Rectal smooth muscle tissue (tissue), 1 donor: ENCODE measurements around the gene SLC6A9.

Experiments used
- H3K27ac ChIP-seq: one replicate; pipeline ENCODE4 v1.7.0; 2013; ENCODE audit warnings: low read depth, low read length, inconsistent platforms
- H3K27me3 ChIP-seq: one replicate; pipeline ENCODE4 v1.7.0; 2013; ENCODE audit warnings: low read length; ENCODE audit not compliant: control insufficient read depth, insufficient read depth
- H3K36me3 ChIP-seq: one replicate; pipeline ENCODE4 v1.7.0; 2013; ENCODE audit warnings: low read length; ENCODE audit not compliant: control insufficient read depth, insufficient read depth
- H3K4me1 ChIP-seq: one replicate; pipeline ENCODE4 v1.7.0; 2013; ENCODE audit warnings: low read length; ENCODE audit not compliant: control insufficient read depth, insufficient read depth
- H3K4me3 ChIP-seq: one replicate; pipeline ENCODE4 v1.7.0; 2013; ENCODE audit warnings: low read length
- H3K9ac ChIP-seq: one replicate; pipeline ENCODE4 v1.7.0; 2013; ENCODE audit warnings: low read length

The SLC6A9 gene

GRCh38 chr1:44062656-44063179, 31.5 kb upstream of the SLC6A9 start:
- Histone ChIP-seq H3K4me3 (no peak overlapping the region), H3K27me3 (no peaks in the 10 kb centered on the region), H3K4me1 (peaks cover 9% of the 10 kb centered on the region), H3K27ac (no peak overlapping the region), H3K36me3 (no peaks in the 10 kb centered on the region), H3K9ac (no peak overlapping the region)

GRCh38 chr1:44061857-44062256, 30.6 kb upstream of the SLC6A9 start:
- Histone ChIP-seq H3K4me3 (no peak overlapping the region), H3K27me3 (no peaks in the 10 kb centered on the region), H3K36me3 (no peaks in the 10 kb centered on the region), H3K4me1 (peaks cover 9% of the 10 kb centered on the region), H3K9ac (no peak overlapping the region), H3K27ac (no peak overlapping the region)

GRCh38 chr1:44060830-44061267, 29.6 kb upstream of the SLC6A9 start:
- no peak overlapping the region for H3K4me3 ChIP-seq
- peaks cover 9% of the 10 kb centered on the region for H3K4me1 ChIP-seq
- H3K9ac ChIP-seq = no peak overlapping the region
- H3K27me3 ChIP-seq = no peaks in the 10 kb centered on the region
- H3K27ac ChIP-seq = no peak overlapping the region
- no peaks in the 10 kb centered on the region for H3K36me3 ChIP-seq

- Histone ChIP-seq H3K4me3 (no peak overlapping the region), H3K27ac (peak overlapping the region; percentile 54), H3K36me3 (no peaks in the 10 kb centered on the region)
These were observed 28.5 kb upstream of the SLC6A9 start for GRCh38 chr1:44059664-44060355.

GRCh38 chr1:44059212-44059611, 27.9 kb upstream of the SLC6A9 start:
- H3K27ac ChIP-seq = peak overlapping the region; percentile 54
- H3K36me3 ChIP-seq = no peaks in the 10 kb centered on the region
- peaks cover 9% of the 10 kb centered on the region for H3K4me1 ChIP-seq
- no peaks in the 10 kb centered on the region for H3K27me3 ChIP-seq
- no peak overlapping the region for H3K9ac ChIP-seq
- H3K4me3 ChIP-seq = no peak overlapping the region

More at GRCh38 chr1:44059664-44060355, 28.5 kb upstream of the SLC6A9 start:
- peaks cover 9% of the 10 kb centered on the region for H3K4me1 ChIP-seq
- H3K27me3 ChIP-seq = no peaks in the 10 kb centered on the region
- no peak overlapping the region for H3K9ac ChIP-seq

GRCh38 chr1:44057293-44057692, 26.0 kb upstream of the SLC6A9 start:
- H3K27me3 ChIP-seq = no peaks in the 10 kb centered on the region
- H3K27ac ChIP-seq = no peak overlapping the region
- H3K36me3 ChIP-seq = no peaks in the 10 kb centered on the region
- H3K9ac ChIP-seq = no peak overlapping the region
- no peak overlapping the region for H3K4me3 ChIP-seq
- H3K4me1 ChIP-seq = peaks cover 9% of the 10 kb centered on the region

GRCh38 chr1:44053394-44053793, 22.1 kb upstream of the SLC6A9 start:
- Histone ChIP-seq H3K36me3 (no peaks in the 10 kb centered on the region), H3K4me1 (no peaks in the 10 kb centered on the region), H3K27me3 (no peaks in the 10 kb centered on the region), H3K4me3 (no peak overlapping the region), H3K27ac (no peak overlapping the region), H3K9ac (no peak overlapping the region)

GRCh38 chr1:44050261-44050660, 19.0 kb upstream of the SLC6A9 start:
- no peak overlapping the region for H3K4me3 ChIP-seq
- H3K27ac ChIP-seq = peak overlapping the region; percentile 33
- H3K36me3 ChIP-seq = no peaks in the 10 kb centered on the region
- no peaks in the 10 kb centered on the region for H3K4me1 ChIP-seq
- H3K9ac ChIP-seq = no peak overlapping the region
- H3K27me3 ChIP-seq = no peaks in the 10 kb centered on the region

- H3K4me1 ChIP-seq = no peaks in the 10 kb centered on the region
- no peaks in the 10 kb centered on the region for H3K36me3 ChIP-seq
- no peaks in the 10 kb centered on the region for H3K27me3 ChIP-seq
- H3K27ac ChIP-seq = peak overlapping the region; percentile 27
- no peak overlapping the region for H3K9ac ChIP-seq
- H3K4me3 ChIP-seq = no peak overlapping the region
These were observed 18.6 kb upstream of the SLC6A9 start for GRCh38 chr1:44049839-44050238.

GRCh38 chr1:44048532-44049215, 17.4 kb upstream of the SLC6A9 start:
- no peak overlapping the region for H3K9ac ChIP-seq
- H3K36me3 ChIP-seq = no peaks in the 10 kb centered on the region
- H3K4me3 ChIP-seq = no peak overlapping the region
- no peaks in the 10 kb centered on the region for H3K27me3 ChIP-seq
- no peaks in the 10 kb centered on the region for H3K4me1 ChIP-seq
- H3K27ac ChIP-seq = peak overlapping the region; percentile 54

GRCh38 chr1:44047131-44047530, 15.9 kb upstream of the SLC6A9 start:
- H3K27me3 ChIP-seq = no peaks in the 10 kb centered on the region
- no peaks in the 10 kb centered on the region for H3K4me1 ChIP-seq
- H3K9ac ChIP-seq = no peak overlapping the region
- peak overlapping the region; percentile 48 for H3K27ac ChIP-seq
- no peaks in the 10 kb centered on the region for H3K36me3 ChIP-seq
- H3K4me3 ChIP-seq = no peak overlapping the region

GRCh38 chr1:44045064-44045463, 13.8 kb upstream of the SLC6A9 start:
- H3K27ac ChIP-seq = no peak overlapping the region
- no peaks in the 10 kb centered on the region for H3K4me1 ChIP-seq
- no peaks in the 10 kb centered on the region for H3K27me3 ChIP-seq
- H3K9ac ChIP-seq = no peak overlapping the region
- H3K36me3 ChIP-seq = no peaks in the 10 kb centered on the region
- H3K4me3 ChIP-seq = no peak overlapping the region
